ENCODE measurements around the gene CXCL3. TPM values are rescaled to one million over a fixed set of nuclear protein-coding genes. Genes with fewer than 3 reads are reported as not detected.

Gene CXCL3
- polyA plus RNA-seq, 2 of the 4 experiments (the other 2 are of a cell fraction) = 5.1 to 17.9 TPM

- Histone ChIP-seq H3K4me3 (no peak overlapping the region), H3K4me1 (peaks cover 21% of the 10 kb centered on the region), H3K27ac (peak overlapping the region in 1 of 2 experiments; percentile 33; a peak in 1 of 6 replicates), H3K4me2 (no peak overlapping the region), H3K9me3 (peaks cover 17% of the 10 kb centered on the region; the same call in 2 of the 3 replicates)
- POLR2A ChIA-PET = no interaction called here
- CTCF ChIA-PET = interaction anchor here (1.2 to 2.4 kb wide), 2 partner anchors 27 to 34 kb away, joined by 3 to 6 read pairs; partner anchors contain the start of genes CXCL2 and CXCL3
- TF ChIP-seq PBX3 (IDR thresholded peaks at IDR 0.05) (no peak), HOXA7 (CRISPR knock-in tag; IDR thresholded peaks at IDR 0.05) (no peak), POLR2AphosphoS2 (conservative IDR thresholded peaks at IDR 0.05; ENCODE audit: low read length) (no peak), CEBPB (IDR thresholded peaks at IDR 0.05) (no peak), GATA3 (IDR thresholded peaks at IDR 0.05; ENCODE audit: borderline replicate concordance) (no peak), EHF (CRISPR knock-in tag; IDR thresholded peaks at IDR 0.05) (no peak), ELK1 (IDR thresholded peaks at IDR 0.05; ENCODE audit: low read depth, low read length) (no peak), NR3C1 (IDR thresholded peaks at IDR 0.05) (no peak), NPAS2 (CRISPR knock-in tag; IDR thresholded peaks at IDR 0.05; ENCODE audit: borderline replicate concordance) (no peak), ATOH8 (CRISPR knock-in tag; IDR thresholded peaks at IDR 0.05; ENCODE audit: low read depth) (no peak), RNF2 (IDR thresholded peaks at IDR 0.05; ENCODE audit: borderline replicate concordance, low read depth) (no peak), MAX (IDR thresholded peaks at IDR 0.05) (no peak), PHF8 (IDR thresholded peaks at IDR 0.05; ENCODE audit: borderline replicate concordance, low read depth) (no peak), USF2 (IDR thresholded peaks at IDR 0.05) (no peak), BCL3 (IDR thresholded peaks at IDR 0.05) (no peak), MAZ (IDR thresholded peaks at IDR 0.05; ENCODE audit: borderline replicate concordance, low read depth, low read length) (no peak), TFCP2L1 (CRISPR knock-in tag; IDR thresholded peaks at IDR 0.05) (no peak)
- no peak for ATAC-seq
- no peak for FAIRE-seq
- WGBS (ENCODE audit: missing lambda C conversion rate) = 82% methylated on average over 6 of the region's 6 CpGs
- no peak for DNase-seq (ENCODE audit: low read depth in 1 of 2, low spot score in 1 of 2)
Measured at GRCh38 chr4:74065115-74065642, 26.7 kb upstream of the CXCL3 start.

- DNase-seq (ENCODE audit: low read depth in 1 of 2, low spot score in 1 of 2) (no peak), ATAC-seq (no peak), FAIRE-seq (no peak)
- H3K27ac ChIP-seq = peak overlapping the region in 1 of 2 experiments; percentile 55; a peak in 3 of 6 replicates
- 38% methylated on average over 1 of the region's 1 CpG for WGBS (ENCODE audit: missing lambda C conversion rate)
- H3K9me3 ChIP-seq = peaks cover 15% of the 10 kb centered on the region; the same call in 2 of the 3 replicates
- TF ChIP-seq HEYL (CRISPR knock-in tag; IDR thresholded peaks at IDR 0.05) (no peak), EHMT2 (IDR thresholded peaks at IDR 0.05; ENCODE audit: low read depth) (no peak), KDM1A (IDR thresholded peaks at IDR 0.05; ENCODE audit: low read depth) (no peak), RFX5 (IDR thresholded peaks at IDR 0.05) (no peak), CBX8 (IDR thresholded peaks at IDR 0.05) (no peak), EP300 (IDR thresholded peaks at IDR 0.05) (no peak), RARB (CRISPR knock-in tag; IDR thresholded peaks at IDR 0.05) (no peak), POLR2AphosphoS2 (conservative IDR thresholded peaks at IDR 0.05; ENCODE audit: low read length) (no peak)
- H3K4me2 ChIP-seq = peak overlapping the region; percentile 47; the same call in 1 of the 3 replicates
- H3K4me1 ChIP-seq = peaks cover 21% of the 10 kb centered on the region
- ChIA-PET POLR2A (interaction anchor here (1.6 kb wide), 1 partner anchor 25 kb away, joined by 3 read pairs; the partner anchor contains the start of gene CXCL3), CTCF (interaction anchor here (1.0 to 2.4 kb wide), 4 partner anchors 22 to 35 kb away, joined by 3 to 6 read pairs (median 3); partner anchors contain the start of genes CXCL2 and CXCL3)
- H3K4me3 ChIP-seq = no peak overlapping the region
Measured at GRCh38 chr4:74063859-74064258, 25.4 kb upstream of the CXCL3 start.
